HPDE6-E6E7 (cell line): ENCODE results near the gene NPC1L1.
"Not testable (repeated sequence)": the region's sequence is repeated elsewhere in the genome, so short reads cannot be mapped to it uniquely, and the experiment has no call there.

Experiments used
- DNase-seq: peaks from one replicate; pipeline ENCODE4 v3.0.0; 2011; ENCODE audit warnings: missing footprints; ENCODE audit errors: extremely low spot score

The NPC1L1 gene

GRCh38 chr7:44506592-44507288 is 34.4 kb downstream of the NPC1L1 start:
- DNase-seq, result not testable (repeated sequence)

- no peak for DNase-seq
Measured at GRCh38 chr7:44505595-44505994, 35.5 kb downstream of the NPC1L1 start.

- no peak for DNase-seq
Measured at GRCh38 chr7:44498230-44498954, 42.7 kb downstream of the NPC1L1 start.

GRCh38 chr7:44497155-44498027 is 43.7 kb downstream of the NPC1L1 start:
- no peak for DNase-seq

GRCh38 chr7:44496385-44496784 is 44.7 kb downstream of the NPC1L1 start:
- DNase-seq, result no peak

- DNase-seq, result no peak
Measured at GRCh38 chr7:44494960-44495359, 46.2 kb downstream of the NPC1L1 start.

- no peak for DNase-seq
Measured at GRCh38 chr7:44491229-44491628, 49.9 kb downstream of the NPC1L1 start.

GRCh38 chr7:44490351-44491200 is 50.6 kb downstream of the NPC1L1 start, which contains the start of gene NUDCD3:
Gene NUDCD3, minus strand, starts transcription at chr7:44490658. Its CDS starts 58 bp downstream, at chr7:44490600.
- DNase-seq, result peak; percentile 75

GRCh38 chr7:44489955-44490350 is 51.2 kb downstream of the NPC1L1 start:
- peak; percentile 26 for DNase-seq

GRCh38 chr7:44488955-44489354 is 52.2 kb downstream of the NPC1L1 start:
- DNase-seq, result no peak

GRCh38 chr7:44486693-44487092 is 54.4 kb downstream of the NPC1L1 start:
- peak; percentile 17 for DNase-seq

- no peak for DNase-seq
Measured at GRCh38 chr7:44486001-44486400, 55.1 kb downstream of the NPC1L1 start.

- DNase-seq, result no peak
Measured at GRCh38 chr7:44484482-44485313, 56.4 kb downstream of the NPC1L1 start.

GRCh38 chr7:44482502-44483485 is 58.3 kb downstream of the NPC1L1 start:
- no peak for DNase-seq

- no peak for DNase-seq
Measured at GRCh38 chr7:44477938-44478337, 63.2 kb downstream of the NPC1L1 start.

- DNase-seq, result peak; percentile 78
Measured at GRCh38 chr7:44477063-44477830, 63.9 kb downstream of the NPC1L1 start.

GRCh38 chr7:44476313-44476712 is 64.8 kb downstream of the NPC1L1 start:
- no peak for DNase-seq

GRCh38 chr7:44473295-44473694 is 67.8 kb downstream of the NPC1L1 start:
- DNase-seq, result peak; percentile 75
